ENCODE results near the gene TM4SF1. TPM values are rescaled to one million over a fixed set of nuclear protein-coding genes. Genes with fewer than 3 reads are reported as not detected.
A peak's percentile ranks its signal among the peaks of the same experiment; 100 is the strongest.

The TM4SF1 gene
- 348 and 369 TPM in 2 replicates for total RNA-seq (2014; rRNA removed; shearing (Covaris generic))

- DNase-seq (ENCODE audit: low spot score), result peak; percentile 100
Observed at GRCh38 chr3:149377408-149378364, at the start of gene TM4SF1. Gene TM4SF1, minus strand, starts transcription at chr3:149377649. Its CDS starts 102 bp downstream, at chr3:149377547.

- DNase-seq (ENCODE audit: low spot score), result no peak
Observed at GRCh38 chr3:149426325-149426724, 48.9 kb upstream of the TM4SF1 start.

- no peak for DNase-seq (ENCODE audit: low spot score)
Observed at GRCh38 chr3:149424918-149425317, 47.5 kb upstream of the TM4SF1 start.

- no peak for DNase-seq (ENCODE audit: low spot score)
Observed at GRCh38 chr3:149421764-149422163, 44.3 kb upstream of the TM4SF1 start.

- DNase-seq (ENCODE audit: low spot score), result no peak
Observed at GRCh38 chr3:149419816-149420215, 42.4 kb upstream of the TM4SF1 start.

- DNase-seq (ENCODE audit: low spot score), result no peak
Observed at GRCh38 chr3:149417727-149418126, 40.3 kb upstream of the TM4SF1 start.

- no peak for DNase-seq (ENCODE audit: low spot score)
Observed at GRCh38 chr3:149417174-149417573, 39.7 kb upstream of the TM4SF1 start.

- no peak for DNase-seq (ENCODE audit: low spot score)
Observed at GRCh38 chr3:149415484-149415883, 38.0 kb upstream of the TM4SF1 start.

- DNase-seq (ENCODE audit: low spot score), result peak; percentile 65
Observed at GRCh38 chr3:149414557-149415231, 37.2 kb upstream of the TM4SF1 start.

GRCh38 chr3:149411583-149411982 lies 34.1 kb upstream of the TM4SF1 start:
- DNase-seq (ENCODE audit: low spot score), result no peak

GRCh38 chr3:149409351-149409750 lies 31.9 kb upstream of the TM4SF1 start:
- no peak for DNase-seq (ENCODE audit: low spot score)

GRCh38 chr3:149407898-149408297 lies 30.4 kb upstream of the TM4SF1 start:
- no peak for DNase-seq (ENCODE audit: low spot score)

- no peak for DNase-seq (ENCODE audit: low spot score)
Observed at GRCh38 chr3:149406244-149406752, 28.8 kb upstream of the TM4SF1 start.

GRCh38 chr3:149403443-149403842 lies 26.0 kb upstream of the TM4SF1 start:
- no peak for DNase-seq (ENCODE audit: low spot score)

GRCh38 chr3:149402481-149402880 lies 25.0 kb upstream of the TM4SF1 start:
- DNase-seq (ENCODE audit: low spot score), result no peak

- peak; percentile 91 for DNase-seq (ENCODE audit: low spot score)
Observed at GRCh38 chr3:149401926-149402310, 24.5 kb upstream of the TM4SF1 start.

GRCh38 chr3:149401212-149401925 lies 23.9 kb upstream of the TM4SF1 start:
- peak; percentile 97 for DNase-seq (ENCODE audit: low spot score)

- no peak for DNase-seq (ENCODE audit: low spot score)
Observed at GRCh38 chr3:149400645-149401044, 23.2 kb upstream of the TM4SF1 start.

- no peak for DNase-seq (ENCODE audit: low spot score)
Observed at GRCh38 chr3:149398296-149398695, 20.8 kb upstream of the TM4SF1 start.

GRCh38 chr3:149397528-149397927 lies 20.1 kb upstream of the TM4SF1 start:
- no peak for DNase-seq (ENCODE audit: low spot score)

GRCh38 chr3:149396476-149396875 lies 19.0 kb upstream of the TM4SF1 start:
- DNase-seq (ENCODE audit: low spot score), result no peak

Measured in HT-29 (cell line).